Measurements from ENCODE around the gene TMEM203.
"Not testable (repeated sequence)": the region's sequence is repeated elsewhere in the genome, so short reads cannot be mapped to it uniquely, and the experiment has no call there.

TMEM203 gene, protein sequence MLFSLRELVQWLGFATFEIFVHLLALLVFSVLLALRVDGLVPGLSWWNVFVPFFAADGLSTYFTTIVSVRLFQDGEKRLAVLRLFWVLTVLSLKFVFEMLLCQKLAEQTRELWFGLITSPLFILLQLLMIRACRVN

GRCh38 chr9:137205126-137206069 lies at the start of gene TMEM203, which contains the start of gene NDOR1:
TSS of gene TMEM203 (minus strand) at chr9:137205648. CDS start at chr9:137205414, 234 bp downstream.
TSS of gene NDOR1 (plus strand) at chr9:137205700. CDS start at chr9:137205778, 78 bp downstream.
- peak; percentile 85 for DNase-seq

DNA sequence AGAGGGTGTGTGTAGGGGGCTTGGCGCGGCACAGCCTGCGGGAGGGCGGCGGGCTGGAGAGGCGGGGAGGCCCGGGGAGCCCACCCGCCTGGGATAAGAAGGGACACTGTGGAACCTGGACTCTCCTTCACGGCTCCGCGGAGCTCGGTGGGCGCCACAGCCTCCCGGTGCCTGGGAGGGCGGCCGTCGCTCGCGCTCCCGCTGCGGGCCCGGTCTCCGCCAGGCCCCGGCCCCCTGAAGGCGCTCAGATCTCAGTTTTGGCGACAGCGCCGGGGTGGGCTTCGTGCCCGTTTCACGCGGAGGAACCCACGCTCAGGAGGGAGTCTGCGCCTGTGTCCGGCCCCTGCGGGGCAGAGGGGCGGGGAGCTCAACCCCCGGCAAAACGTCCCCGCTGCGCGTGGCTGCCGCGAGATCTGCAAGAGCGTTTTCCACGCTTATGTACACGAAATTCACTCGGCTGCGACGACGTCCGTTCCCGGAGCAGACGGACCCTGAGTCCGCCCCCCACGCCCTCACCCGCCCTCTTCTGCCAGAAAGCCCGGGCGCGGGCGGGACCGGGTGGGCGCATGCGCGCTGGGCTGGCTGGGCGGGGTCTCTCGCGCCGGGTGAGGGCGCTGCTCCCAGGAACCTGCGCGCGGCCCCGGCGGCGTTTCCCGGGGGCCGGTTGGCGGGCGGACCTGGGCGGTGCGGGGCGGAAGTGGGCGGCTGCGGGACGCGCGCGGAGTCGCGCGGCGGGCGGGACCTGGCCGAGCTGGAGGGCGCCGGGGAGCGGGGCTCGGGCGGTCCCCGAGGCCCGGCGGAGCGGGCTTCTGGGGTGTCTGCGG lies 49.4 kb upstream of the TMEM203 start, which contains the start of gene NELFB:
TSS of gene NELFB (plus strand) at position 704 of the 824 bp plus-strand sequence.
- DNase-seq = peak; percentile 87

DNA sequence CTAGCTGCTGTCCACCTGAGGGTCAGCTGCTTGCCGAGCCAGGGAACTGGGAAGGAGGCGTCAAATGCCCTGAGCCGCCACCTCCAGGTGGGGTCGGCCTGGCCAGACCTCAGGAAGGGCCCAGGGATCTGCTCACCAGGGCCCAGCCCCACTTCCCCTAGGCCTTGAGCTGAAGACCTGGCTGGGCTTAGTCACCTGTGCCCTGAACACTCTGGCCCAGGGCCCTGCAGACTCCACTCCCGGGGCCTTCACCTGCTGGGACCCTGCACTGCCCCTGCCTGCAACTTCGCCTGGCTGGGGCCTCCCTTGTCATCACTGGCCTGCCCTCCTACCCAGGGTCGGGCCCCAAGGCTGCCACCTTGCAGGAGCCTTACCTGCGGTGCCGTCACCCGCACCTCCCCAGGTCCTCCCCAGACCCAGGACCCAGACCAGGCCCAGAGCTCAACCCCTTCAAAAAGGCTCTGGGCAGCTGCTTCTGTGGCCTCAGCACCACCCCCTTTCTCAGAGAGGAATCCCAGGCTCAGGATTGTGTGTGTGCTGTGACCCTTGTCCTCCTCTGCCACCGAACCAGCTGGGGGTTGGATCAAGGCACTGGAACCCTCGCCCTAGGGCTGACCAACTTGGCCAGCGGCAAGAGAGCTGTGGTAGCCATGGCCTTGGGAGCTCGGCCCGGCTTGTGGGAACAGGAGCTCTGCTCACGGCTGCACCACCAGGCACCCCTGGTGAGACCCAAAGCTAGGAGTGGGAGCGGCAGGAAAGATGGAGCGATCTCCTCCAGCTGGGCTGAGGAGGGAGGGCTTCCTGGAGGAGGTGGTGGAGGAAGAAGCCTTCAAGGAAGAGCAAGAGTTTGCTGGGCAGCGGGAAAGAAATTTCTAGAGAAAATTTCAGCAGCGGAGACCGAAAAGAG lies 48.5 kb upstream of the TMEM203 start:
- DNase-seq = no peak

DNA sequence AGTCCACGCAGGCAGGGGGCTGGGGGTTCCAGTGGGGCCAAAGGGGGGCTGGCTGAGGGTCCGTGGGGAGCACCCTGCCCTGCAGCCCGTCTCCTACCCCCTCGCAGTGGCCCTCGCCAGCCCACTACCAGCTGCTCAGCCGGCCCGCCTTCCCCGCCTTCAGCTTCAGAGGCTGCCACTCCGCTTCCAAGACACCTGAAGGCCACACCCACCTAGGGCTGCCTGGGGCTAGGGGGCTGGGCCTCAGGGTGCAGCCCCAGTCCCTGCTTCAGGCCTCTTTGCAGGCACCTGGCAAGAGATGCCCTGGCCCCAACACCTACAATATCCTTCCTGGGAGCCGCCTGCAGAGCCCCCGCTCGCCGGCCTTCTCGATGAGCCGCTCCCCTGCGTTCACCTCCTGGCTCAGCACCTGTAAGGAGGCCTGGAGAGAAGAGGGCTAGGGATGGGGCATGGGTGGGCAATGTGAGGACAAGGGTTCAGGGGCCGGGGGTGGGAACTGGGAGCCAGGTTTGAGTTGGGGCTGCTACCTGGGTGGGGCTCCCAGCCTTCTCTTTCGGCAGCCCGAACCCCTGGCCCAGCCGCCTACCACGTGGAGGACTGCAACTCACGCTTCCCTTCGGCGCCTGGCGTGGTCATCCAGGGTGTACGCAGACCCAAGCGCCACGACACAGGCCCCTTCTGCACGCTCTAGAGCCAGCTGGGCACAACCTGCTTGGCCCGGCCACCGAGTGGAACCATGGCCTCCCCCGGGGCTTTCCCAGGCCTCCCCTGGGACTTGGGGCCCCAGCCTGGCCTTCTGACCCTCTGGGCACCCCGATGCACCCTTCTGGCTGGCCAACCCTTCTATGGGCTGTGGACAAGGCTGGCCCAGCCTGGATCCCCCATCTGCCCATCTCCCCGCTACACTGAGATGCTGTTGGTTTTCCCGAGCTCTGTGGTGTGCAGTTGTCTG lies 47.4 kb upstream of the TMEM203 start:
- no peak for DNase-seq

DNA sequence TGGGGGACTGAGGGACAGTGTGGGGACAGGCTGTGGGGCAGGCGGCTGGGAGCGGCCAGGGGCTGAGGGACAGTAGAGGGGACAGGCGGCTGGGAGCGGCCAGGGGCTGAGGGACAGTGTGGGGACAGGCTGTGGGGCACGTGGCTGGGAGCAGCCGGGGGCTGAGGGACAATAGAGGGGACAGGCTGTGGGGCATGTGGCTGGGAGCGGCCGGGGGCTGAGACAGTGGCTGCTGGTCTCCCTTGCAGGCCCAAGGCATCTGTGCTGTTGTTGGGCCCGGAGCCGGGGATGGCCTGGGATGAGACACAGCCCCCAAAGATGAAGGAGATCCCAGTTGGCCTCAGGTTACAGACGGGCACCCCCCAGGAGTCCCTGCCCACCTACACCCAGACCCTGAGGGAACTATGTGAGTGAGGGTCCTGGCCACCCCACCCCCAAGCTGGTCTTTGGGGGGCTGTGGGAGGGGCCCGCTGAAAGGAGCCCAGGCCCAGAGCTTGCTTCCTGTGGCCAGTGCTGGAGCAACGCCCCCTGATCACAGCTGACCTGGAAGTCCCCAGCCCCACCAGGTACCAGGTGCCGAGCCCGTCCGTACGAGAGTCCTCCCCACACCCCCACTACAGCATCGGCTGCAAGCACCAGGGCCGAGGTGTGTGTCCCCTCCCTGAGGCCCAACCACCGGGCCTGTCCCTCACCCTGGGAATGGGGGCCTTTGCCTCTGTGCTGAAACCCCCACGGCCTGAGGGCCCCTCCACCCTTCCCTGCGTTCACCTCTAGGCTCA lies 46.2 kb upstream of the TMEM203 start:
- DNase-seq = no peak

- no peak for DNase-seq
These were observed 45.7 kb upstream of the TMEM203 start, which contains the start of gene STPG3 for GRCh38 chr9:137251194-137251461. TSS of gene STPG3 (plus strand) at chr9:137251286. CDS start at chr9:137251287, 1 bp downstream.

- DNase-seq = no peak
These were observed 45.1 kb upstream of the TMEM203 start for GRCh38 chr9:137250329-137251193.

GRCh38 chr9:137247916-137248175 lies 42.4 kb upstream of the TMEM203 start:
- DNase-seq = no peak

DNA sequence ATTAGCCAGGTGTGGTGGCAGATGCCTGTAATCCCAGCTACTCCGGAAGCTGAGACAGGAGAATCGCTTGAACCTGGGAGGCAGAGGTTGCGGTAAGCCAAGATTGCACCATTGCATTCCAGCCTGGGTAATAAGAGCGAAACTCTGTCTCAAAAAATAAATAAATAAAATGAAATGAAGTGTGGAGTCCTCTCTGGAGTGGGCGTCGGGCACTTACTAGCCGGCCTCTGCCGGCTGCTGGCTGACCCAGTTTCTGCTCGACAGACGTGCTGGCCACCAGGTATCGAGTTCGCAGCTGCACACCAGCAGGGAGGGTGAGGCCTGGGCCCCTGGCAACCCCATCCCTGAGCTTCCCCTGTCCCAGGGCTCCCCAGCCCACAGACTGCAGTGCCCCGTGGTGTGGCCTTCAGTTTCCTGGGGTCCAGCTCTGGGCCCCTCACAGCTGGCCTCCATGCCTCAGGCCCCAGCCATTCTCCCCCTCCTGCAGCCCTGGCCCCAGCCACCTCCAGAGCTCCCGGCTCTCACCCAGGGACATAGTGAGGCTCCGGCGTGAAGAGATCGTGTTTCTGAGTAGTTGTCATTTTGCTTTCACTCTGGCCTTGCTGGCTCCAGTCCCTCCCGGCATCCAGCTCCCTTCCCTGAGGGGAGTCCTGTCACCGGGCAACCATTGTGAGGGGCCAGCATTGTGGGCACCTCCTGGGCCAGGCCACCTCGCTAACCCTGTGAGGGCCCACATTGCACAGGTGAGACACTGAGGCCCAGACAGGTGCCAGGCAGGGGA lies 41.9 kb upstream of the TMEM203 start:
- no peak for DNase-seq

- DNase-seq = no peak
These were observed 40.3 kb upstream of the TMEM203 start for GRCh38 chr9:137245450-137246421.

- no peak for DNase-seq
These were observed 39.3 kb upstream of the TMEM203 start for GRCh38 chr9:137244486-137245449.

DNA sequence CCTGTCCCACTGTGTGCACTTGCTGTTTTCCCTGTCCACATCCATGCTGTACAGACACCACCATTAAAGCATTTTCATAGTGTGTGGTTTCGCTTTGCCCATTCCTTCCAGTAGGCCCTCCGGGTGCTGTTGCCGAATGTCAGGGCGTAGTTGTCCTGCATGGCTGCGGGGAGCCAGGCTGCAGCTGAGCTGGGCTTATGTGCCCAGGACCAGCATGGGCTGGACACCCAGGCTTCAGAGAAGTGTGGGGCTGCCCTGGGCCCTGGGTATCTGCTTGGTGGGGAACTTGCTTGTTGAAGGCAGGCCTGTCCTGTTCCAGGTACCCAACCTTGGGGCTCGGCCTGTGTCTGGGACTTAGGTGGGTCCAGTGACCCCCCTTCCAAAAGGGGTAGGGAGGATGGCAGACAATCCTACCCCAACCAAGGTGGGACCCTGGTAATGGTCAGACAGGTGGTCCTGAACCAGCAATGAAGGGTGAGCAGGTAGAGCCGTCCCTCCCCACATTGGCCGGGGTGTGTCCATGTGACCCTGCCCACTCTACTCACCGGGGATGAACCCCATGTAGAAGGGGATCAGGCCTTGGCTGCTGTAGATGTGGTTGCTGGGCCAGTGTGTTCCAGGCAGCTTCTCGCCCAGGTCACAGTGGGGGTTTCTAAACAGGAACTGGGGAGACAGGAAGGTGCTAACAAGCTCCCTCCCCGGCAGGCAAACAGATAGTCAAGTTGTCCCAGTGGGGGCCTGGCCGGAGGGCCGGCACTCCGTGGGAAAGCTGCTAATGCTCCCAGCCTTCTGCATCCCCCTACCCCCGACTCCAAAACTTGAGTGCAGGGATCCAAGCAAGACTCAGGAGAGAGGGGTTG lies 38.4 kb upstream of the TMEM203 start:
- peak; percentile 17 for DNase-seq

GRCh38 chr9:137243266-137243625 lies 37.8 kb upstream of the TMEM203 start:
- not testable (repeated sequence) for DNase-seq

- DNase-seq = no peak
These were observed 37.1 kb upstream of the TMEM203 start for GRCh38 chr9:137242269-137243203.
